ENCODE measurements around the gene TMEM91. TPM values are rescaled to one million over a fixed set of nuclear protein-coding genes. Genes with fewer than 3 reads are reported as not detected.
A peak's percentile ranks its signal among the peaks of the same experiment; 100 is the strongest.

TMEM91 gene
- total RNA-seq, 1 experiment from 2014 or later = 5.3 TPM

GRCh38 chr19:41330481-41330880 is 45.9 kb upstream of the TMEM91 start:
- ATAC-seq (no peak), DNase-seq (ENCODE audit: low spot score) (no peak)
- no peak for TF ChIP-seq ATF1 (CRISPR knock-in tag; IDR thresholded peaks at IDR 0.05)
- no peak for TF ChIP-seq ERG (CRISPR knock-in tag; IDR thresholded peaks at IDR 0.05)
- no peak for TF ChIP-seq KAT7 (CRISPR knock-in tag; IDR thresholded peaks at IDR 0.05; ENCODE audit: borderline replicate concordance)
- TF ChIP-seq ETV6 (CRISPR knock-in tag; IDR thresholded peaks at IDR 0.05) = no peak
- no peak for TF ChIP-seq USF2 (CRISPR knock-in tag; IDR thresholded peaks at IDR 0.05)
- TF ChIP-seq SMAD4 (CRISPR knock-in tag; IDR thresholded peaks at IDR 0.05) = no peak
- no peak for TF ChIP-seq TP53 (CRISPR knock-in tag; IDR thresholded peaks at IDR 0.05)
- TF ChIP-seq PRDM15 (CRISPR knock-in tag; IDR thresholded peaks at IDR 0.05) = no peak
- no peak for TF ChIP-seq ZNF281 (CRISPR knock-in tag; IDR thresholded peaks at IDR 0.05)
- TF ChIP-seq ZNF219 (CRISPR knock-in tag; IDR thresholded peaks at IDR 0.05; ENCODE audit: borderline replicate concordance) = no peak
- no peak for TF ChIP-seq ZNF425 (CRISPR knock-in tag; conservative IDR thresholded peaks at IDR 0.05)
- no peak for TF ChIP-seq SP1 (CRISPR knock-in tag; conservative IDR thresholded peaks at IDR 0.05)
- ChIA-PET POLR2A (no interaction called here), CTCF (interaction anchor here (1.4 to 2.1 kb wide), 4 partner anchors 8 to 240 kb away, joined by 7 to 15 read pairs (median 10); partner anchors contain the start of gene TGFB1)
- Mint-ChIP-seq H3K4me1 (peaks cover 47% of the 10 kb centered on the region), H3K27ac (no peak overlapping the region), H3K36me3 (no peaks in the 10 kb centered on the region), H3K27me3 (ENCODE audit: low read depth) (peaks cover 19% of the 10 kb centered on the region), H3K4me3 (peak overlapping the region; percentile 44), H3K9me3 (no peaks in the 10 kb centered on the region)

- CTCF ChIA-PET = interaction anchor here (0.6 to 2.1 kb wide), 6 partner anchors 9 to 240 kb away, joined by 3 to 15 read pairs (median 8); partner anchors contain the start of gene TGFB1
- H3K36me3 Mint-ChIP-seq = no peaks in the 10 kb centered on the region
- ATAC-seq (peak; percentile 41), DNase-seq (ENCODE audit: low spot score) (peak; percentile 59)
- no peaks in the 10 kb centered on the region for H3K9me3 Mint-ChIP-seq
- H3K4me3 Mint-ChIP-seq = peak overlapping the region; percentile 77
- peaks cover 45% of the 10 kb centered on the region for H3K4me1 Mint-ChIP-seq
- peaks cover 19% of the 10 kb centered on the region for H3K27me3 Mint-ChIP-seq (ENCODE audit: low read depth)
- no peak overlapping the region; the same call in 1 of the 2 replicates for H3K27ac Mint-ChIP-seq
- POLR2A ChIA-PET = interaction anchor here (1.0 kb wide), 1 partner anchor 13 kb away, joined by 3 read pairs; no protein-coding TSS in a partner anchor
- no peak for TF ChIP-seq MYBL2 (CRISPR knock-in tag; IDR thresholded peaks at IDR 0.05)
- no peak for TF ChIP-seq ARID4B (CRISPR knock-in tag; IDR thresholded peaks at IDR 0.05; ENCODE audit: borderline replicate concordance)
- TF ChIP-seq ZNF416 (CRISPR knock-in tag; IDR thresholded peaks at IDR 0.05) = no peak
- TF ChIP-seq OVOL2 (CRISPR knock-in tag; IDR thresholded peaks at IDR 0.05; ENCODE audit: borderline replicate concordance) = no peak
- TF ChIP-seq CBFB (CRISPR knock-in tag; IDR thresholded peaks at IDR 0.05; ENCODE audit: low read depth) = no peak
Observed at GRCh38 chr19:41330946-41331678, 45.2 kb upstream of the TMEM91 start.

All from WTC11 (cell line).